ENCODE measurements around the gene HYLS1.
"Not testable (repeated sequence)": the region's sequence is repeated elsewhere in the genome, so short reads cannot be mapped to it uniquely, and the experiment has no call there.

HYLS1 gene

GRCh38 chr11:125887373-125888324, at the start of gene HYLS1:
TSS of gene HYLS1 (plus strand) at chr11:125887668. CDS start at chr11:125899369, 11,701 bp downstream.
- Histone ChIP-seq H3K27ac (ENCODE audit: low read depth in 2 of 2, low read length in 2 of 2) (peak within 1 kb of the TSS; percentile 95 to 96), H3K36me3 (ENCODE audit: control insufficient read depth in 2 of 2, insufficient read depth in 2 of 2, low read length in 2 of 2) (no peaks in the 10 kb centered on the region), H3K9ac (ENCODE audit: low read depth in 1 of 2, low read length in 2 of 2) (peak within 1 kb of the TSS; percentile 75 to 94), H3K4me3 (ENCODE audit: low read length in 2 of 2) (peak within 1 kb of the TSS; percentile 87 to 96), H3K9me3 (ENCODE audit: control insufficient read depth in 2 of 2, low read length in 2 of 2) (no peaks in the 10 kb centered on the region), H3K4me1 (ENCODE audit: control insufficient read depth in 2 of 2, insufficient read depth in 2 of 2, low read length in 2 of 2) (peaks cover 0 to 6% of the 10 kb centered on the region in 2 donors), H3K27me3 (ENCODE audit: control insufficient read depth in 2 of 2, insufficient read depth in 2 of 2, low read length in 2 of 2) (no peaks in the 10 kb centered on the region)

- H3K9ac ChIP-seq (ENCODE audit: low read depth in 1 of 2, low read length in 2 of 2), result no peak overlapping the region
- H3K4me3 ChIP-seq (ENCODE audit: low read length in 2 of 2), result no peak overlapping the region
- H3K4me1 ChIP-seq (ENCODE audit: control insufficient read depth in 2 of 2, insufficient read depth in 2 of 2, low read length in 2 of 2), result no peaks in the 10 kb centered on the region
- H3K36me3 ChIP-seq (ENCODE audit: control insufficient read depth in 2 of 2, insufficient read depth in 2 of 2, low read length in 2 of 2), result no peaks in the 10 kb centered on the region
- no peaks in the 10 kb centered on the region for H3K27me3 ChIP-seq (ENCODE audit: control insufficient read depth in 2 of 2, insufficient read depth in 2 of 2, low read length in 2 of 2)
- no peaks in the 10 kb centered on the region for H3K9me3 ChIP-seq (ENCODE audit: control insufficient read depth in 2 of 2, low read length in 2 of 2)
- H3K27ac ChIP-seq (ENCODE audit: low read depth in 2 of 2, low read length in 2 of 2), result no peak overlapping the region
These were observed 45.0 kb upstream of the HYLS1 start for GRCh38 chr11:125842321-125842948.

- H3K9me3 ChIP-seq (ENCODE audit: control insufficient read depth in 2 of 2, low read length in 2 of 2), result no peaks in the 10 kb centered on the region
- H3K27ac ChIP-seq (ENCODE audit: low read depth in 2 of 2, low read length in 2 of 2), result no peak overlapping the region
- H3K4me3 ChIP-seq (ENCODE audit: low read length in 2 of 2), result no peak overlapping the region
- no peaks in the 10 kb centered on the region for H3K27me3 ChIP-seq (ENCODE audit: control insufficient read depth in 2 of 2, insufficient read depth in 2 of 2, low read length in 2 of 2)
- H3K4me1 ChIP-seq (ENCODE audit: control insufficient read depth in 2 of 2, insufficient read depth in 2 of 2, low read length in 2 of 2), result no peaks in the 10 kb centered on the region
- no peaks in the 10 kb centered on the region for H3K36me3 ChIP-seq (ENCODE audit: control insufficient read depth in 2 of 2, insufficient read depth in 2 of 2, low read length in 2 of 2)
- no peak overlapping the region for H3K9ac ChIP-seq (ENCODE audit: low read depth in 1 of 2, low read length in 2 of 2)
These were observed 41.3 kb upstream of the HYLS1 start for GRCh38 chr11:125846188-125846587.

- H3K9me3 ChIP-seq (ENCODE audit: control insufficient read depth in 2 of 2, low read length in 2 of 2), result not testable (repeated sequence)
These were observed 29.8 kb upstream of the HYLS1 start for GRCh38 chr11:125857670-125858069.

GRCh38 chr11:125862786-125863185, 24.7 kb upstream of the HYLS1 start:
- not testable (repeated sequence) for H3K4me1 ChIP-seq (ENCODE audit: control insufficient read depth in 2 of 2, insufficient read depth in 2 of 2, low read length in 2 of 2); H3K36me3 ChIP-seq (ENCODE audit: control insufficient read depth in 2 of 2, insufficient read depth in 2 of 2, low read length in 2 of 2); H3K9me3 ChIP-seq (ENCODE audit: control insufficient read depth in 2 of 2, low read length in 2 of 2); H3K27ac ChIP-seq (ENCODE audit: low read depth in 2 of 2, low read length in 2 of 2); H3K4me3 ChIP-seq (ENCODE audit: low read length in 2 of 2); H3K9ac ChIP-seq (ENCODE audit: low read depth in 1 of 2, low read length in 2 of 2); H3K27me3 ChIP-seq (ENCODE audit: control insufficient read depth in 2 of 2, insufficient read depth in 2 of 2, low read length in 2 of 2)

More at GRCh38 chr11:125857670-125858069, 29.8 kb upstream of the HYLS1 start:
- H3K27me3 ChIP-seq (ENCODE audit: control insufficient read depth in 2 of 2, insufficient read depth in 2 of 2, low read length in 2 of 2); H3K4me1 ChIP-seq (ENCODE audit: control insufficient read depth in 2 of 2, insufficient read depth in 2 of 2, low read length in 2 of 2); H3K27ac ChIP-seq (ENCODE audit: low read depth in 2 of 2, low read length in 2 of 2); H3K4me3 ChIP-seq (ENCODE audit: low read length in 2 of 2); H3K9ac ChIP-seq (ENCODE audit: low read depth in 1 of 2, low read length in 2 of 2); H3K36me3 ChIP-seq (ENCODE audit: control insufficient read depth in 2 of 2, insufficient read depth in 2 of 2, low read length in 2 of 2): not testable (repeated sequence)

- H3K4me3 ChIP-seq (ENCODE audit: low read length in 2 of 2); H3K27me3 ChIP-seq (ENCODE audit: control insufficient read depth in 2 of 2, insufficient read depth in 2 of 2, low read length in 2 of 2); H3K9me3 ChIP-seq (ENCODE audit: control insufficient read depth in 2 of 2, low read length in 2 of 2); H3K9ac ChIP-seq (ENCODE audit: low read depth in 1 of 2, low read length in 2 of 2); H3K36me3 ChIP-seq (ENCODE audit: control insufficient read depth in 2 of 2, insufficient read depth in 2 of 2, low read length in 2 of 2); H3K4me1 ChIP-seq (ENCODE audit: control insufficient read depth in 2 of 2, insufficient read depth in 2 of 2, low read length in 2 of 2); H3K27ac ChIP-seq (ENCODE audit: low read depth in 2 of 2, low read length in 2 of 2): not testable (repeated sequence)
These were observed 22.1 kb upstream of the HYLS1 start for GRCh38 chr11:125865354-125865753.

GRCh38 chr11:125869521-125869920, 17.9 kb upstream of the HYLS1 start:
- no peaks in the 10 kb centered on the region for H3K27me3 ChIP-seq (ENCODE audit: control insufficient read depth in 2 of 2, insufficient read depth in 2 of 2, low read length in 2 of 2)
- no peaks in the 10 kb centered on the region for H3K36me3 ChIP-seq (ENCODE audit: control insufficient read depth in 2 of 2, insufficient read depth in 2 of 2, low read length in 2 of 2)
- H3K9me3 ChIP-seq (ENCODE audit: control insufficient read depth in 2 of 2, low read length in 2 of 2), result no peaks in the 10 kb centered on the region
- H3K4me3 ChIP-seq (ENCODE audit: low read length in 2 of 2), result no peak overlapping the region
- H3K9ac ChIP-seq (ENCODE audit: low read depth in 1 of 2, low read length in 2 of 2), result no peak overlapping the region
- H3K27ac ChIP-seq (ENCODE audit: low read depth in 2 of 2, low read length in 2 of 2), result no peak overlapping the region
- no peaks in the 10 kb centered on the region for H3K4me1 ChIP-seq (ENCODE audit: control insufficient read depth in 2 of 2, insufficient read depth in 2 of 2, low read length in 2 of 2)

- H3K4me1 ChIP-seq (ENCODE audit: control insufficient read depth in 2 of 2, insufficient read depth in 2 of 2, low read length in 2 of 2), result no peaks in the 10 kb centered on the region
- H3K27me3 ChIP-seq (ENCODE audit: control insufficient read depth in 2 of 2, insufficient read depth in 2 of 2, low read length in 2 of 2), result no peaks in the 10 kb centered on the region
- H3K9me3 ChIP-seq (ENCODE audit: control insufficient read depth in 2 of 2, low read length in 2 of 2), result no peaks in the 10 kb centered on the region
- H3K4me3 ChIP-seq (ENCODE audit: low read length in 2 of 2), result no peak overlapping the region
- no peaks in the 10 kb centered on the region for H3K36me3 ChIP-seq (ENCODE audit: control insufficient read depth in 2 of 2, insufficient read depth in 2 of 2, low read length in 2 of 2)
- no peak overlapping the region for H3K9ac ChIP-seq (ENCODE audit: low read depth in 1 of 2, low read length in 2 of 2)
- no peak overlapping the region for H3K27ac ChIP-seq (ENCODE audit: low read depth in 2 of 2, low read length in 2 of 2)
These were observed 15.9 kb upstream of the HYLS1 start for GRCh38 chr11:125871391-125872137.

- Histone ChIP-seq H3K27ac (ENCODE audit: low read depth in 2 of 2, low read length in 2 of 2) (no peak overlapping the region), H3K9me3 (ENCODE audit: control insufficient read depth in 2 of 2, low read length in 2 of 2) (no peaks in the 10 kb centered on the region), H3K27me3 (ENCODE audit: control insufficient read depth in 2 of 2, insufficient read depth in 2 of 2, low read length in 2 of 2) (no peaks in the 10 kb centered on the region), H3K4me3 (ENCODE audit: low read length in 2 of 2) (no peak overlapping the region), H3K36me3 (ENCODE audit: control insufficient read depth in 2 of 2, insufficient read depth in 2 of 2, low read length in 2 of 2) (no peaks in the 10 kb centered on the region), H3K9ac (ENCODE audit: low read depth in 1 of 2, low read length in 2 of 2) (no peak overlapping the region), H3K4me1 (ENCODE audit: control insufficient read depth in 2 of 2, insufficient read depth in 2 of 2, low read length in 2 of 2) (no peaks in the 10 kb centered on the region)
These were observed 15.4 kb upstream of the HYLS1 start for GRCh38 chr11:125872138-125872491.
